ENCODE results near the gene SHLD1.
"Not testable (repeated sequence)": the region's sequence is repeated elsewhere in the genome, so short reads cannot be mapped to it uniquely, and the experiment has no call there.

Gene SHLD1

GRCh38 chr20:5749952-5750779 is at the start of gene SHLD1:
Gene SHLD1, plus strand, starts transcription at chr20:5750401. Its CDS starts 22,465 bp downstream, at chr20:5772866.
- peak; percentile 92 for DNase-seq

GRCh38 chr20:5702339-5702738 is 47.9 kb upstream of the SHLD1 start:
- not testable (repeated sequence) for DNase-seq

GRCh38 chr20:5703681-5704101 is 46.5 kb upstream of the SHLD1 start:
- DNase-seq = no peak

- no peak for DNase-seq
Measured at GRCh38 chr20:5705827-5706226, 44.4 kb upstream of the SHLD1 start.

GRCh38 chr20:5706797-5707196 is 43.4 kb upstream of the SHLD1 start:
- no peak for DNase-seq

GRCh38 chr20:5710551-5710950 is 39.6 kb upstream of the SHLD1 start:
- DNase-seq = no peak

- DNase-seq = no peak
Measured at GRCh38 chr20:5714261-5715041, 35.8 kb upstream of the SHLD1 start.

GRCh38 chr20:5715071-5715841 is 34.9 kb upstream of the SHLD1 start:
- no peak for DNase-seq

GRCh38 chr20:5716953-5717352 is 33.2 kb upstream of the SHLD1 start:
- DNase-seq = no peak

- no peak for DNase-seq
Measured at GRCh38 chr20:5718896-5719595, 31.2 kb upstream of the SHLD1 start.

- DNase-seq = peak; percentile 9
Measured at GRCh38 chr20:5719861-5720403, 30.3 kb upstream of the SHLD1 start.

GRCh38 chr20:5720696-5721095 is 29.5 kb upstream of the SHLD1 start:
- no peak for DNase-seq

GRCh38 chr20:5721356-5721755 is 28.8 kb upstream of the SHLD1 start:
- not testable (repeated sequence) for DNase-seq

- no peak for DNase-seq
Measured at GRCh38 chr20:5722927-5723326, 27.3 kb upstream of the SHLD1 start.

- not testable (repeated sequence) for DNase-seq
Measured at GRCh38 chr20:5725183-5725463, 25.1 kb upstream of the SHLD1 start.

- no peak for DNase-seq
Measured at GRCh38 chr20:5727018-5727515, 23.1 kb upstream of the SHLD1 start.

GRCh38 chr20:5729348-5729747 is 20.9 kb upstream of the SHLD1 start:
- peak; percentile 80 for DNase-seq

- DNase-seq = no peak
Measured at GRCh38 chr20:5730131-5730530, 20.1 kb upstream of the SHLD1 start.

GRCh38 chr20:5731753-5732366 is 18.3 kb upstream of the SHLD1 start:
- DNase-seq = no peak

GRCh38 chr20:5734602-5735001 is 15.6 kb upstream of the SHLD1 start:
- peak; percentile 62 for DNase-seq

- peak; percentile 42 for DNase-seq
Measured at GRCh38 chr20:5735845-5736510, 14.2 kb upstream of the SHLD1 start.

Data from HCEC 1CT (cell line).